Adipocyte (in vitro differentiated cells): ENCODE data around the gene IL12RB1.
"Not testable (repeated sequence)": the region's sequence is repeated elsewhere in the genome, so short reads cannot be mapped to it uniquely, and the experiment has no call there.

Experiments used
- DNase-seq: peaks from one replicate; pipeline ENCODE4 v3.0.0-alpha.2; 2015; ENCODE audit warnings: low read depth
- H3K27me3 ChIP-seq: replicated peaks from 2 replicates; pipeline ENCODE4 v1.7.0; 2013; ENCODE audit warnings: mild to moderate bottlenecking, low read length, moderate library complexity; ENCODE audit not compliant: control insufficient read depth, insufficient read depth
- H3K36me3 ChIP-seq: 2 replicates; pipeline ENCODE4 v1.7.0; 2013; ENCODE audit warnings: low read length, mild to moderate bottlenecking, moderate library complexity; ENCODE audit not compliant: control insufficient read depth, insufficient read depth, severe bottlenecking
- H3K4me1 ChIP-seq: 2 replicates; pipeline ENCODE4 v1.7.0; 2013; ENCODE audit warnings: mild to moderate bottlenecking, low read length, moderate library complexity; ENCODE audit not compliant: control insufficient read depth, insufficient read depth
- H3K4me3 ChIP-seq: 2 replicates; pipeline ENCODE4 v1.7.0; 2013; ENCODE audit warnings: mild to moderate bottlenecking, low read length, moderate library complexity
- H3K9ac ChIP-seq: 2 replicates; pipeline ENCODE4 v1.7.0; 2013; ENCODE audit warnings: mild to moderate bottlenecking, low read length, moderate library complexity
- H3K9me3 ChIP-seq: 2 replicates; pipeline ENCODE4 v1.7.0; 2013; ENCODE audit warnings: mild to moderate bottlenecking, low read length, moderate library complexity; ENCODE audit not compliant: control insufficient read depth

The IL12RB1 gene

GRCh38 chr19:18043676-18044075 lies 43.1 kb downstream of the IL12RB1 start:
- DNase-seq: no peak
- Histone ChIP-seq H3K27me3 (peaks cover 7% of the 10 kb centered on the region), H3K4me3 (no peak overlapping the region), H3K4me1 (peaks cover 19% of the 10 kb centered on the region), H3K36me3 (no peaks in the 10 kb centered on the region), H3K9me3 (peaks cover 8% of the 10 kb centered on the region), H3K9ac (no peak overlapping the region)

GRCh38 chr19:18041054-18041453 lies 45.7 kb downstream of the IL12RB1 start:
- DNase-seq: no peak
- H3K4me3 ChIP-seq: no peak overlapping the region
- H3K4me1 ChIP-seq: peaks cover 13% of the 10 kb centered on the region
- peaks cover 10% of the 10 kb centered on the region for H3K27me3 ChIP-seq
- H3K9ac ChIP-seq: no peak overlapping the region
- no peaks in the 10 kb centered on the region for H3K36me3 ChIP-seq
- peaks cover 8% of the 10 kb centered on the region for H3K9me3 ChIP-seq

GRCh38 chr19:18032102-18032501 lies 54.6 kb downstream of the IL12RB1 start:
- not testable (repeated sequence) for H3K9ac ChIP-seq, H3K36me3 ChIP-seq, H3K4me3 ChIP-seq, H3K4me1 ChIP-seq, H3K27me3 ChIP-seq, DNase-seq, H3K9me3 ChIP-seq

GRCh38 chr19:18031401-18031800 lies 55.3 kb downstream of the IL12RB1 start:
- not testable (repeated sequence) for DNase-seq, H3K4me1 ChIP-seq, H3K4me3 ChIP-seq, H3K27me3 ChIP-seq, H3K9me3 ChIP-seq, H3K36me3 ChIP-seq, H3K9ac ChIP-seq

GRCh38 chr19:18029617-18030338 lies 57.0 kb downstream of the IL12RB1 start:
- Histone ChIP-seq H3K36me3 (no peaks in the 10 kb centered on the region), H3K4me3 (no peak overlapping the region), H3K4me1 (peaks cover 3% of the 10 kb centered on the region), H3K27me3 (no peaks in the 10 kb centered on the region), H3K9ac (no peak overlapping the region), H3K9me3 (no peaks in the 10 kb centered on the region)
- DNase-seq: no peak

DNA sequence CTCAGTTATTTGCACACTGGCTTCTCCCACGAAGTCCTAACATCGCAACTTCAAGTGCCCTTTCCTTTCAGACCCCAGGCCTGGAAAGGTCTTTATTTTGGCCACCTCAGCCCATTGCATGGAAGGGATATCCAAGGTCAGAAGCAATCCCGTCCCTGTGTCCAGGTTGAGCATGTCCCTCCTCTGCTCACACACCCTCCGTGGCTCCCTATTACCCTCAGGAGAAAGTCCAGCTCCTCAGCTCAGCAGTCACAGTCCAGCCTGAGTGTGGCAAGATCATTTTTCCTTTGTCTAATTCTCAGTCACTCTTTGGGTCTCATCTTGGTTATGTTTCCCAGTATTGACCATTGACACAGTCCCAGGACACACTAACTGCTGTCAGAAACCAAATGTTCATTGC lies 59.6 kb downstream of the IL12RB1 start:
- Histone ChIP-seq H3K4me3 (no peak overlapping the region), H3K9me3 (no peaks in the 10 kb centered on the region), H3K36me3 (no peaks in the 10 kb centered on the region), H3K27me3 (no peaks in the 10 kb centered on the region), H3K9ac (no peak overlapping the region), H3K4me1 (peaks cover 18% of the 10 kb centered on the region)
- no peak for DNase-seq

GRCh38 chr19:18023622-18024251 lies 63.0 kb downstream of the IL12RB1 start:
- H3K9ac ChIP-seq: peak overlapping the region; percentile 36
- H3K9me3 ChIP-seq: no peaks in the 10 kb centered on the region
- no peaks in the 10 kb centered on the region for H3K36me3 ChIP-seq
- no peak overlapping the region for H3K4me3 ChIP-seq
- H3K4me1 ChIP-seq: peaks cover 38% of the 10 kb centered on the region
- DNase-seq: no peak
- no peaks in the 10 kb centered on the region for H3K27me3 ChIP-seq

GRCh38 chr19:18021121-18021755 lies 65.5 kb downstream of the IL12RB1 start:
- H3K4me3 ChIP-seq: peak overlapping the region; percentile 61
- no peaks in the 10 kb centered on the region for H3K27me3 ChIP-seq
- H3K9ac ChIP-seq: peak overlapping the region; percentile 76
- H3K9me3 ChIP-seq: no peaks in the 10 kb centered on the region
- H3K4me1 ChIP-seq: peaks cover 48% of the 10 kb centered on the region
- H3K36me3 ChIP-seq: no peaks in the 10 kb centered on the region
- DNase-seq: peak; percentile 60

- H3K4me1 ChIP-seq: peaks cover 48% of the 10 kb centered on the region
- no peaks in the 10 kb centered on the region for H3K27me3 ChIP-seq
- no peaks in the 10 kb centered on the region for H3K9me3 ChIP-seq
- peak overlapping the region; percentile 76 for H3K9ac ChIP-seq
- peak; percentile 70 for DNase-seq
- H3K36me3 ChIP-seq: peaks cover 1% of the 10 kb centered on the region
- peak overlapping the region; percentile 9 for H3K4me3 ChIP-seq
Measured at GRCh38 chr19:18020212-18021085, 66.3 kb downstream of the IL12RB1 start.

- Histone ChIP-seq H3K27me3 (no peaks in the 10 kb centered on the region), H3K36me3 (peaks cover 19% of the 10 kb centered on the region), H3K9ac (peak overlapping the region; percentile 42), H3K4me1 (peaks cover 43% of the 10 kb centered on the region), H3K4me3 (no peak overlapping the region), H3K9me3 (no peaks in the 10 kb centered on the region)
- no peak for DNase-seq
Measured at GRCh38 chr19:18017275-18018083, 69.3 kb downstream of the IL12RB1 start.
